ENCODE results near the gene TNFRSF4. TPM values are rescaled to one million over a fixed set of nuclear protein-coding genes. Genes with fewer than 3 reads are reported as not detected.

Gene TNFRSF4
- total RNA-seq, 1 donor from 2014 or later, result 0.38 TPM

DNA sequence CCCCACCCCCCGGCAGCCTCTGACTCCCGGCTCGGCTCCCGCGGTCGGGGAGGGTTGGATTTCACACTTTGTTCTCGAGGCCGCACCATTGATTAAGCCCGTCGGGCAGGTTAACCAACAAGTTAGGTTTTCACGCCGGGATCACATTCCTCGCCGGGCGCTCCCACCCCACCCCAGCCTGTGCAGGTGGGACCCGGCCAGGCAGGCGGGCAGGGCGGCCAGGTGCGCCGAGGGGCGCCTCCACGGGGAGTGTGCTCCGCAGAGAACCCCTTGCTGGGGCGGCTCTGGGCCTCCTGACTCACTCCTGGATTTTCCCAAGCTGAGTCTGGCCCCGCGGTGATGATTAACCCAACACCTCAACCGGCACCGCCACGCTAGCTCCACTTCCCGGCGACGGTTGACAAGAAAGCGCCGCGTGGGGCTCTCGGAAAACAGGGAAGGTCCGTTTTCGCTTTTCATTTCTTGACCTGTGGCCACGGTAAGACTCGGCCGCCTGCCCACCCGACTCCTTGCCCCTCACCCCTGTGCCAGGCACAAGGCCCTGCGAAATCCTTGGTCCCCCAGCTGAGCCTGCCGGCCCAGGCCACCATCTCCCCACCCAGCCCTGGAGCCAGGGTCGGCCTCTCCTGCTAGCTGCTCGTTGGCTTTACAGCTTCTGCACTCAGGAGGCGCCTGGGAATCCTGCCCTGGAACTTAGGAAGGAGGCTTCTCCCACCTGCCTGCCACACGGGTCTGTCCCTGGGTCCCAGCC, 49.1 kb downstream of the TNFRSF4 start:
- no peaks in the 10 kb centered on the region for H3K27me3 Mint-ChIP-seq
- DNase-seq (ENCODE audit: low spot score, unreplicated experiment), result peak; percentile 52
- H3K27ac Mint-ChIP-seq, result peak overlapping the region; percentile 96
- H3K4me1 Mint-ChIP-seq (ENCODE audit: low read depth), result peaks cover 11% of the 10 kb centered on the region
- H3K36me3 Mint-ChIP-seq (ENCODE audit: insufficient read depth), result peaks cover 3% of the 10 kb centered on the region
- no peaks in the 10 kb centered on the region for H3K9me3 Mint-ChIP-seq (ENCODE audit: low read depth)
- TF ChIP-seq, protein P1, sequence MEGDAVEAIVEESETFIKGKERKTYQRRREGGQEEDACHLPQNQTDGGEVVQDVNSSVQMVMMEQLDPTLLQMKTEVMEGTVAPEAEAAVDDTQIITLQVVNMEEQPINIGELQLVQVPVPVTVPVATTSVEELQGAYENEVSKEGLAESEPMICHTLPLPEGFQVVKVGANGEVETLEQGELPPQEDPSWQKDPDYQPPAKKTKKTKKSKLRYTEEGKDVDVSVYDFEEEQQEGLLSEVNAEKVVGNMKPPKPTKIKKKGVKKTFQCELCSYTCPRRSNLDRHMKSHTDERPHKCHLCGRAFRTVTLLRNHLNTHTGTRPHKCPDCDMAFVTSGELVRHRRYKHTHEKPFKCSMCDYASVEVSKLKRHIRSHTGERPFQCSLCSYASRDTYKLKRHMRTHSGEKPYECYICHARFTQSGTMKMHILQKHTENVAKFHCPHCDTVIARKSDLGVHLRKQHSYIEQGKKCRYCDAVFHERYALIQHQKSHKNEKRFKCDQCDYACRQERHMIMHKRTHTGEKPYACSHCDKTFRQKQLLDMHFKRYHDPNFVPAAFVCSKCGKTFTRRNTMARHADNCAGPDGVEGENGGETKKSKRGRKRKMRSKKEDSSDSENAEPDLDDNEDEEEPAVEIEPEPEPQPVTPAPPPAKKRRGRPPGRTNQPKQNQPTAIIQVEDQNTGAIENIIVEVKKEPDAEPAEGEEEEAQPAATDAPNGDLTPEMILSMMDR (IDR thresholded peaks at IDR 0.05; ENCODE audit: unreplicated experiment), result no peak
- H3K4me3 Mint-ChIP-seq (ENCODE audit: low read depth), result peak overlapping the region; percentile 94

DNA sequence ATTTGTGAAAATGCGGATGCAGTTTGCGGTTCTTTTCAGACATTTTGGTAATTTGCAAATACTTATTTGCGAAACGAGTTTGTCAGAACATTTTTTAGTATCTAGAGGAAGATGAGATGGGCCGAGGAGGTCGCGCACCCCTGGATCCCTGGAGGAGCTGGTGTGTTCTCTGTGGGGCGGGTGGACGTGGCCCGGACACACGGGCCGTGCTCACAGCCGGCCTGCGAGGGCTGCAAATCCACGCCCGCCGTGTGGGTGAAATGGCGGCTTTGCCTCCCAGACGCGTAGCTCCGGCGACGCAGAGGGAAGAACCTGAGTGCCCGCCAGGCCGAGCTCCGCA, 49.6 kb downstream of the TNFRSF4 start:
- Mint-ChIP-seq H3K27ac (peak overlapping the region; percentile 96), H3K27me3 (no peaks in the 10 kb centered on the region), H3K4me3 (ENCODE audit: low read depth) (peak overlapping the region; percentile 94), H3K36me3 (ENCODE audit: insufficient read depth) (peaks cover 3% of the 10 kb centered on the region), H3K9me3 (ENCODE audit: low read depth) (no peaks in the 10 kb centered on the region), H3K4me1 (ENCODE audit: low read depth) (peaks cover 11% of the 10 kb centered on the region)
- TF ChIP-seq, protein P1 (IDR thresholded peaks at IDR 0.05; ENCODE audit: unreplicated experiment), result no peak
- DNase-seq (ENCODE audit: low spot score, unreplicated experiment), result no peak

DNA sequence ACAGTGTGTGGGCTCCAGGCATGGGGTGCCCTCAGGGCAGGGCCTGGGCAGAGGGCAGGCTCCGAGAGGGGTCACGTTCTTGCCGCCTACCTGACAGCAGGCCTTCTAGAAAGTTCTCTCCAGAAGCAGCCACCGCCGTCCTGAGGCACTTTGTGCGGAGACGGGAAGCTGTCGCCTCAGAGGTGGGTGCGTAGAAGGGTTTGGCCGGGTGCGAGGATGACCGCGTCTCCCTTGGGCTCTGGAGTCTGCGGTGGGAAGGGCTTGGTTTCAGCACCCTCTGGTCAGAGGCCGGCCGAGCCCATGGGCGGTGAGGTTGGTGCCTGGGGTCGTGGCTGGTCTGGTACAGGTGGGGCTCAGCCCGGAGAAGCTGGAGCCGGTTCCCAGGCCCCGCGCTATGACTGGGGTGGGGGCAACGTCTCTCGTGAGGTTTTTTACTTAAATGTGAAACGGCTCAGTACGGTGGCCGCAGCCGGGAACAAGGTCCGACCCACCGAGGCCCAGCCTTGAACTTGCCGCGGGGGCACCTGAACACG, 50.3 kb downstream of the TNFRSF4 start:
- H3K27ac Mint-ChIP-seq, result peak overlapping the region; percentile 96
- H3K4me1 Mint-ChIP-seq (ENCODE audit: low read depth), result peaks cover 11% of the 10 kb centered on the region
- TF ChIP-seq, protein P1 (IDR thresholded peaks at IDR 0.05; ENCODE audit: unreplicated experiment), result no peak
- H3K27me3 Mint-ChIP-seq, result no peaks in the 10 kb centered on the region
- no peaks in the 10 kb centered on the region for H3K9me3 Mint-ChIP-seq (ENCODE audit: low read depth)
- H3K4me3 Mint-ChIP-seq (ENCODE audit: low read depth), result peak overlapping the region; percentile 94
- H3K36me3 Mint-ChIP-seq (ENCODE audit: insufficient read depth), result peaks cover 3% of the 10 kb centered on the region
- DNase-seq (ENCODE audit: low spot score, unreplicated experiment), result no peak

DNA sequence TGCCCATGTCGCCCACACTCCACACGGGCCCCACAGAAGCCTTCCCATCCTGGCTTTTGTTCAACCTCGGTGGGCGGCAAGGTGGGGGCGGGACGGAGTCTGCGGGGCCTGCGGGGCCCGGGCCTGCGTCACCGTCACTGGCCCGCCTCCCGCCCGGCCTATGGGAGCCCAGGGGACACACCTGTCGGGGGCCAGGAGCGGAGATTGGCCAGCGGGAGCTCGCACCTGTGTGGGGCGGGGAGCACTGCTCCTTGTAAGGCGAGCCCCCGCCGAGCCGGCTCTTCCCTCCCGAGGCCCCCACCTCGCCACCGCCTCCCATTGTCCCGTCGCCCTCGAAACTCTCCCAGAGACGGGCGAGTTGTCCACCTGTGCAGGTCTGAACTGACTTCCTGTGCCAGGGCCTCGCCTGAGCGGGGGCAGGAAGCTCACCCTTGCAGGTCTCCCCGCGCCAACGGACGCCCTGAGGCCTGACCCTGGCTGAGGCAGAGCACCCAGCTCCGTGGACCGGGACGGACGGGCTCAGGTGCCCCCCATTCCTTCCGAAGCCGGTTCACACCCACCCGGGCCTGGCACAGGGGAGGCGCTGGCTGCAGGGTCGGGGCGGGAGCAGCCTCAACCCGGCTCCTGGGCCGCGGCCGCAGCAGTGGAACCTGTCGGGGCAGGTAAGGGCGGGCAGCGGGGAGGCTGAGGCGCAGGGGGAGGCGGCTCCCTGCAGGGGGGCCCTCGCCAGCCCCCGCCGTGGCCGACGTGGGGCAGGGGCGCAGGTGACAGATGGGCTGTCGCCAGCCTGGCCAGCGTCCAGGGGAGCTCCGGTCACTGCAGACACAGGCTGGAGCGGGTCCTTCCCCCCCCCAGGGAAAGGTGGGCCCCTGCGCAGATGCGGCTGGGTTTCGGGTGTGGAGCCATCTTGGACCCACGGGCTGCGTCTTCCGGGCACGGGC, 51.1 kb downstream of the TNFRSF4 start:
- peak overlapping the region; percentile 94 for H3K4me3 Mint-ChIP-seq (ENCODE audit: low read depth)
- peaks cover 3% of the 10 kb centered on the region for H3K36me3 Mint-ChIP-seq (ENCODE audit: insufficient read depth)
- DNase-seq (ENCODE audit: low spot score, unreplicated experiment), result peak; percentile 71
- H3K4me1 Mint-ChIP-seq (ENCODE audit: low read depth), result peaks cover 7% of the 10 kb centered on the region
- TF ChIP-seq, protein P1 (IDR thresholded peaks at IDR 0.05; ENCODE audit: unreplicated experiment), result no peak
- H3K9me3 Mint-ChIP-seq (ENCODE audit: low read depth), result no peaks in the 10 kb centered on the region
- H3K27ac Mint-ChIP-seq, result peak overlapping the region; percentile 97
- H3K27me3 Mint-ChIP-seq, result no peaks in the 10 kb centered on the region

DNA sequence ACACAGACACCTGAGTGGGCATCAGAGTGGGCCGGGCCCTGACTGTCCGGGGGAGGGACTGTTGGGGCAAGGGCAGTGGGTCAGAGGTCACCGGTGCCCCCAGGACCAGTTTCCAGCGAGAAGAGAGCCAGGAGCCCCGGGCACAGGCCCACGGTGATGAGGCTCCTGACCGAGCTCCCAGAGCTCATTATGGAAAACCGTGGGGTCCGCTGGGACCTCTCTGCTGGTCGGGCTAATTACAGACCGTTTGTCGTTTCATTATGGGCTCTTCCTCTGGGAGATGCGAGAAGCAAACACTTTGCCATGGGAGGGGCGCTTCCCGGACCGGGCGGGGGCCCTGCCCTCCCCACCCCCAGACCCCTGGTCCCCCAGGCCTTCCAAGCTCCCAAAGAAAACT, 52.3 kb downstream of the TNFRSF4 start:
- peaks cover 3% of the 10 kb centered on the region for H3K36me3 Mint-ChIP-seq (ENCODE audit: insufficient read depth)
- TF ChIP-seq, protein P1 (IDR thresholded peaks at IDR 0.05; ENCODE audit: unreplicated experiment), result no peak
- peaks cover 7% of the 10 kb centered on the region for H3K4me1 Mint-ChIP-seq (ENCODE audit: low read depth)
- H3K4me3 Mint-ChIP-seq (ENCODE audit: low read depth), result no peak overlapping the region
- H3K9me3 Mint-ChIP-seq (ENCODE audit: low read depth), result no peaks in the 10 kb centered on the region
- H3K27ac Mint-ChIP-seq, result no peak overlapping the region
- no peaks in the 10 kb centered on the region for H3K27me3 Mint-ChIP-seq
- DNase-seq (ENCODE audit: low spot score, unreplicated experiment), result no peak

Measured in progenitor cell of endocrine pancreas (in vitro differentiated cells).